KMS-11 (cell line): Measurements from ENCODE around the gene ZNF273.
"Not testable (repeated sequence)": the region's sequence is repeated elsewhere in the genome, so short reads cannot be mapped to it uniquely, and the experiment has no call there.

ENCODE experiments used
- H2AFZ ChIP-seq: fragments of 200-600 bp; sonication (generic); 2 replicates; pipeline ENCODE4 v1.6.1; 2016; ENCODE audit warnings: antibody characterized with exemption, mixed run types, low read depth
- H3K27ac ChIP-seq: fragments of 200-600 bp; sonication (generic); 2 replicates; pipeline ENCODE4 v1.6.1; 2016; ENCODE audit warnings: mild to moderate bottlenecking, mixed run types
- H3K27me3 ChIP-seq: fragments of 200-600 bp; sonication (generic); 2 replicates; pipeline ENCODE4 v1.6.1; 2017; ENCODE audit warnings: mild to moderate bottlenecking, low read depth, mixed run types, moderate library complexity; ENCODE audit not compliant: insufficient read depth
- H3K36me3 ChIP-seq: fragments of 200-600 bp; sonication (generic); 2 replicates; pipeline ENCODE4 v1.6.1; 2017; ENCODE audit warnings: mild to moderate bottlenecking, mixed run types; ENCODE audit not compliant: insufficient read depth
- H3K4me1 ChIP-seq: fragments of 200-600 bp; sonication (generic); 2 replicates; pipeline ENCODE4 v1.6.1; 2016; ENCODE audit warnings: mild to moderate bottlenecking, low read depth, mixed run types; ENCODE audit not compliant: poor library complexity, severe bottlenecking
- H3K4me2 ChIP-seq: fragments of 200-600 bp; sonication (generic); 2 replicates; pipeline ENCODE4 v1.7.0; 2016; ENCODE audit warnings: mild to moderate bottlenecking, mixed run types
- H3K4me3 ChIP-seq: fragments of 200-600 bp; sonication (generic); IDR thresholded peaks from 2 replicates; pipeline ENCODE4 v1.6.1; 2017; ENCODE audit warnings: low read depth, low read length, mixed read lengths; ENCODE audit not compliant: insufficient read depth
- H3K79me2 ChIP-seq: fragments of 200-600 bp; sonication (generic); 2 replicates; pipeline ENCODE4 v1.6.1; 2016; ENCODE audit warnings: low read depth, mixed run types; ENCODE audit not compliant: insufficient read depth
- H3K9ac ChIP-seq: fragments of 200-600 bp; sonication (generic); 2 replicates; pipeline ENCODE4 v1.6.1; 2016; ENCODE audit warnings: mild to moderate bottlenecking, mixed run types
- H4K20me1 ChIP-seq: fragments of 200-600 bp; sonication (generic); 2 replicates; pipeline ENCODE4 v1.6.1; 2016; ENCODE audit warnings: mild to moderate bottlenecking, mixed run types; ENCODE audit not compliant: insufficient read depth
- TF ChIP-seq, protein P1 (sequence below): fragments of 200-600 bp; sonication (generic); conservative IDR thresholded peaks from 2 replicates; pipeline ENCODE4 v1.6.1; 2017; ENCODE audit warnings: low read depth, mild to moderate bottlenecking, antibody characterized with exemption, low read length, moderate library complexity, mixed read lengths

ZNF273 gene

DNA sequence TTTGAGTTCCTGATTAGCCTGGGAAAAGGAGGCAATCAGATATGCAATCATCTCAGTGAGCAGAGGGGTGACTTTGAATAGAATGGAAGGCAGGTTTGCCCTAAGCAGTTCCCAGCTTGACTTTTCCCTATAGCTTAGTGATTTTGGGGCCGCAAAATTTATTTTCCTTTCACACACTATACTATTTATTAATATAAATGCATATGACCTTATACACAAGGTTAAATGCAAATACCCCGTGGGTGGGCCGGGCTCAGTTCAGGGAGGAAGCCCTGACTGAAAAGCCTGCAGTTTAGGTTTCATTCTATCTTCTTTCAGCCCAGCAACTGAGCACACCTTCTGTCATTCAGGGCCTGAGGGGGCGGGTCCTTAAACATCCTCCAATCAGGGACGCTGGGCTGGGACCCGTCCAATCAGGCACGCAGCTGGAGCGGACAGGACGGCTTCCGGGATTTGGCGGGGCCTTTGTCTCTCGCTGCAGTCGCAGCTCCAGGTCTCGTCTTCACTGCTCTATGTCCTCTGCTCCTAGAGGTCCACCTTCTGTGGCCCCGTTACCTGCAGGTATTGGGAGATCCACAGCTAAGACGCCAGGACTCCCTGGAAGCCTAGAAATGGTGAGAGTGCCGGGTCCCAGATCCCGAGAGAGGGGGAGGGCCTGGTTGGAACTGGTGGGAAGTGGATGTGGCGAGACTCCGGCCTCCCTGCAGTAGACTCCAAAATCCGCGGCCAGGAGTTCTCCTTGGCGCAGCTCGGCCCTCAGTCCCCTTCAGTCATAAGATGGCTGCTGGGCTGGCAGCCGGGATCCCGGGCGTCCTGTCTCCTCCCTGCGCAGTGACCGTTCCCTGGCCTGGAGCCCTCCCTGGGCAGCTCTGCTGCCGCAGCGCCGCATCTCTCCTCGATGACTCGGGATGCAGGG lies at the start of gene ZNF273:
Gene ZNF273, plus strand, starts transcription at position 468 of the 916 bp plus-strand sequence. Its CDS starts 45 bp downstream, at position 513.
- peak within 1 kb of the TSS; percentile 46; the same call in 1 of the 2 replicates for H3K27ac ChIP-seq

DNA sequence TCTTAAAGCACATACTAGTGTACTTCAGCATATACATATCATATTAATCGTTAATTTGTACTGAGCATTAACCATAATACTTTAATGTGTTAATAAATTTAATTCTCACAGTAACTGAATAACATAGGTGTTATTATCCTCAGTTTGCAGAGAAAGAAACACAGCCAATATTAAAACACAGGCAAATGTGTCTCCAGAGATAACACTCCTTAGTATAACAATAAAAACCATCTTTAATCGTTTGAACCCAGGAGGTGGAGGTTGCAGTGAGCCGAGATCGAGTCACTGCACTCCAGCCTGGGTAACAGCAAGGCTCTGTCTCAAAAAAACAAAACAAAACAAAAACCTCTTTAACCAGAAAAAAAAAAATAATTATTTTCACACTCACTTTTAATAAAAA lies 49.4 kb upstream of the ZNF273 start:
- Histone ChIP-seq H3K9ac (no peak overlapping the region), H2AFZ (no peak overlapping the region), H3K4me2 (no peak overlapping the region)

More for the DNA sequence above, at the start of gene ZNF273:
- Histone ChIP-seq H3K79me2 (peaks cover 32% of the 10 kb centered on the region; the same call in 1 of the 2 replicates), H3K36me3 (no peaks in the 10 kb centered on the region), H3K27me3 (no peaks in the 10 kb centered on the region), H3K9ac (peak within 1 kb of the TSS; percentile 70; the same call in 1 of the 2 replicates), H4K20me1 (no peaks in the 10 kb centered on the region), H2AFZ (peak within 1 kb of the TSS; percentile 81), H3K4me3 (no peak within 1 kb of the TSS), H3K4me2 (peak within 1 kb of the TSS; percentile 69), H3K4me1 (no peaks in the 10 kb centered on the region)
- TF ChIP-seq, protein P1, sequence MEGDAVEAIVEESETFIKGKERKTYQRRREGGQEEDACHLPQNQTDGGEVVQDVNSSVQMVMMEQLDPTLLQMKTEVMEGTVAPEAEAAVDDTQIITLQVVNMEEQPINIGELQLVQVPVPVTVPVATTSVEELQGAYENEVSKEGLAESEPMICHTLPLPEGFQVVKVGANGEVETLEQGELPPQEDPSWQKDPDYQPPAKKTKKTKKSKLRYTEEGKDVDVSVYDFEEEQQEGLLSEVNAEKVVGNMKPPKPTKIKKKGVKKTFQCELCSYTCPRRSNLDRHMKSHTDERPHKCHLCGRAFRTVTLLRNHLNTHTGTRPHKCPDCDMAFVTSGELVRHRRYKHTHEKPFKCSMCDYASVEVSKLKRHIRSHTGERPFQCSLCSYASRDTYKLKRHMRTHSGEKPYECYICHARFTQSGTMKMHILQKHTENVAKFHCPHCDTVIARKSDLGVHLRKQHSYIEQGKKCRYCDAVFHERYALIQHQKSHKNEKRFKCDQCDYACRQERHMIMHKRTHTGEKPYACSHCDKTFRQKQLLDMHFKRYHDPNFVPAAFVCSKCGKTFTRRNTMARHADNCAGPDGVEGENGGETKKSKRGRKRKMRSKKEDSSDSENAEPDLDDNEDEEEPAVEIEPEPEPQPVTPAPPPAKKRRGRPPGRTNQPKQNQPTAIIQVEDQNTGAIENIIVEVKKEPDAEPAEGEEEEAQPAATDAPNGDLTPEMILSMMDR, result no peak

DNA sequence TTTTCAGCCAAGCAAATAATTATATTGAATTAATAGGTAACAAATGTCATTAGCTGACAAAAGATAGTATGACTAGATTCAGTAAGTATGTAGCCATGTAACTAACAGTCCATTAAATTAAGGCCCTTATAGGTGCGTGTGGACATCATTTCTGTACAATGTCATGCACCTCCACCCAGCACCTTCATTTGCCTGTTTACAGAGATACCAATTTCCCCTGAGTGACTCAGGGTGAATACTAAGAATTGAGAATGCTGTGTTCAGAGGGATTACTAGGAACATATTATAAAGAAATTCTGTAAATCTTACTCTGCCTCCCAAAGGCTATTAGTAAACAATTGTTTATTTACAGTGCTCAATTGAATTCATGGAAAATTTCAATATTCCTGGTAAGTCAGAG lies 48.1 kb upstream of the ZNF273 start:
- H3K4me2 ChIP-seq, result no peak overlapping the region
- H3K9ac ChIP-seq, result no peak overlapping the region

More for the DNA sequence above, 49.4 kb upstream of the ZNF273 start:
- Histone ChIP-seq H3K4me1 (no peaks in the 10 kb centered on the region), H3K36me3 (no peaks in the 10 kb centered on the region), H4K20me1 (no peaks in the 10 kb centered on the region), H3K79me2 (no peaks in the 10 kb centered on the region), H3K27ac (no peak overlapping the region), H3K4me3 (no peak overlapping the region), H3K27me3 (no peaks in the 10 kb centered on the region)
- TF ChIP-seq, protein P1, result no peak

DNA sequence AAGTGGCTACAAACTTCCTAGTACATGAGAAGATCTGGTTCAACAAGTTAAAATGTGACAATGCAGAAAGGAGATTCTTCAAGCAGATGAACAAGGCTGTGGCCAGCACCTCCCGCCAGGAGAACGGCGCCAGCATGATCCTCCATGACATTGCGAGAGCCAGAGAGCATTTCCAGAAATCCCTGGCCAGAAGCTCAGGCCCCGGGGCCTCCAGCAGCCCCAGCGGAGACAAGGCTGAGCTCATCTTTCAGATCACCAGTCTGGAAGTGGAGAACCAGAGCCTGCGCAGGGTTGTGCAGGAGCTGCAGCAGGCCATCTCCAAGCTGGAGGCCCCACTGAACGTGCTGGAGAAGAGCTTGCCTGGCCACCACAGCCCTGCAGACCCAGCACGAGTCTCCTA lies 40.1 kb upstream of the ZNF273 start:
- TF ChIP-seq, protein P1, result no peak
- H2AFZ ChIP-seq, result no peak overlapping the region

More for the DNA sequence above, 48.1 kb upstream of the ZNF273 start:
- no peak overlapping the region for H3K27ac ChIP-seq
- H4K20me1 ChIP-seq, result no peaks in the 10 kb centered on the region
- H3K36me3 ChIP-seq, result no peaks in the 10 kb centered on the region
- H2AFZ ChIP-seq, result no peak overlapping the region
- no peak overlapping the region for H3K4me3 ChIP-seq
- no peaks in the 10 kb centered on the region for H3K27me3 ChIP-seq
- no peaks in the 10 kb centered on the region for H3K4me1 ChIP-seq
- TF ChIP-seq, protein P1, result no peak
- H3K79me2 ChIP-seq, result no peaks in the 10 kb centered on the region

DNA sequence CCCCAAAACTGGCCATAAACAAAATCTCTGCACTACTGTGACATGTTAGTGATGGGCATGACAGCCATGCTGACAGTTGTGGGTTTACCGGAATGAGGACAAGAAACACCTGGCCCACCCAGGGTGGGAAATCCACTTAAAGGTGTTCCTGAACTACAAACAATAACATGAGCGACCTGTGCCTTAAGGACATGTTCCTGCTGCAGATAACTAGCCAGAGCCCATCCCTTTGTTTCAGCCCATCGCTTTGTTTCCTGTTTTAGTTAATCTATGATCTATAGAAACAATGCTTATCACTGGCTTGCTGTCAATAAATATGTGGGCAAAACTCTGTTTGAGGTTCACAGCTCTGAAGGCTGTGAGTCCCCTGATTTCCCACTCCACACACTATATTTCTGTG lies 39.5 kb upstream of the ZNF273 start:
- not testable (repeated sequence) for H3K79me2 ChIP-seq, H3K4me2 ChIP-seq, H4K20me1 ChIP-seq, H3K4me1 ChIP-seq, H2AFZ ChIP-seq, H3K4me3 ChIP-seq, H3K27ac ChIP-seq, H3K9ac ChIP-seq, H3K27me3 ChIP-seq, H3K36me3 ChIP-seq

More for the DNA sequence above, 40.1 kb upstream of the ZNF273 start:
- Histone ChIP-seq H3K9ac (no peak overlapping the region), H3K27me3 (no peaks in the 10 kb centered on the region), H3K4me3 (no peak overlapping the region), H4K20me1 (no peaks in the 10 kb centered on the region), H3K36me3 (no peaks in the 10 kb centered on the region), H3K4me1 (no peaks in the 10 kb centered on the region), H3K79me2 (no peaks in the 10 kb centered on the region), H3K4me2 (no peak overlapping the region), H3K27ac (no peak overlapping the region)
